LNCAP (cell line): ENCODE results near the gene EPHB4.

ENCODE experiments used
- TF ChIP-seq, protein P1 (sequence below): fragments of 450-650 bp; IDR thresholded peaks from 2 replicates; pipeline ENCODE4 v1.5.1; 2017; ENCODE audit warnings: mild to moderate bottlenecking

The EPHB4 gene

GRCh38 chr7:100808354-100808875, 18.9 kb downstream of the EPHB4 start:
- TF ChIP-seq, protein P1, sequence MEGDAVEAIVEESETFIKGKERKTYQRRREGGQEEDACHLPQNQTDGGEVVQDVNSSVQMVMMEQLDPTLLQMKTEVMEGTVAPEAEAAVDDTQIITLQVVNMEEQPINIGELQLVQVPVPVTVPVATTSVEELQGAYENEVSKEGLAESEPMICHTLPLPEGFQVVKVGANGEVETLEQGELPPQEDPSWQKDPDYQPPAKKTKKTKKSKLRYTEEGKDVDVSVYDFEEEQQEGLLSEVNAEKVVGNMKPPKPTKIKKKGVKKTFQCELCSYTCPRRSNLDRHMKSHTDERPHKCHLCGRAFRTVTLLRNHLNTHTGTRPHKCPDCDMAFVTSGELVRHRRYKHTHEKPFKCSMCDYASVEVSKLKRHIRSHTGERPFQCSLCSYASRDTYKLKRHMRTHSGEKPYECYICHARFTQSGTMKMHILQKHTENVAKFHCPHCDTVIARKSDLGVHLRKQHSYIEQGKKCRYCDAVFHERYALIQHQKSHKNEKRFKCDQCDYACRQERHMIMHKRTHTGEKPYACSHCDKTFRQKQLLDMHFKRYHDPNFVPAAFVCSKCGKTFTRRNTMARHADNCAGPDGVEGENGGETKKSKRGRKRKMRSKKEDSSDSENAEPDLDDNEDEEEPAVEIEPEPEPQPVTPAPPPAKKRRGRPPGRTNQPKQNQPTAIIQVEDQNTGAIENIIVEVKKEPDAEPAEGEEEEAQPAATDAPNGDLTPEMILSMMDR, result no peak

DNA sequence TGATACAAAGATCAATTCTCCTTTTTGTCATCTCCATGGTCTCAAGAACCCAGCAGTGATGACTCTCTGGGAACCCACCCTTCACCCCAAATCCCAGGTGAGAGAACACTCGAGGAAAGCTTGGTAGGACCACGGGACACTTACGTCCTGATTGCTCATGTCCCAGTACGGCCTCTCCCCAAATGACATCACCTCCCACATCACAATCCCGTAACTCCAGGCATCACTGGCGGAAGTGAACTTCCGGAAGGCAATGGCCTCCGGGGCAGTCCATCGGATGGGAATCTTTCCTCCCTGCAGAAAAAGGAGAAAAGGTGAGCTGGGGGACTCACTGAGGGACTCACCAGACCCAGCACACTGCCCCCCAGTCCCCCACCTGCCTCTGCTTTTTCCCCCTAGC, 21.0 kb downstream of the EPHB4 start:
- TF ChIP-seq, protein P1, result no peak

DNA sequence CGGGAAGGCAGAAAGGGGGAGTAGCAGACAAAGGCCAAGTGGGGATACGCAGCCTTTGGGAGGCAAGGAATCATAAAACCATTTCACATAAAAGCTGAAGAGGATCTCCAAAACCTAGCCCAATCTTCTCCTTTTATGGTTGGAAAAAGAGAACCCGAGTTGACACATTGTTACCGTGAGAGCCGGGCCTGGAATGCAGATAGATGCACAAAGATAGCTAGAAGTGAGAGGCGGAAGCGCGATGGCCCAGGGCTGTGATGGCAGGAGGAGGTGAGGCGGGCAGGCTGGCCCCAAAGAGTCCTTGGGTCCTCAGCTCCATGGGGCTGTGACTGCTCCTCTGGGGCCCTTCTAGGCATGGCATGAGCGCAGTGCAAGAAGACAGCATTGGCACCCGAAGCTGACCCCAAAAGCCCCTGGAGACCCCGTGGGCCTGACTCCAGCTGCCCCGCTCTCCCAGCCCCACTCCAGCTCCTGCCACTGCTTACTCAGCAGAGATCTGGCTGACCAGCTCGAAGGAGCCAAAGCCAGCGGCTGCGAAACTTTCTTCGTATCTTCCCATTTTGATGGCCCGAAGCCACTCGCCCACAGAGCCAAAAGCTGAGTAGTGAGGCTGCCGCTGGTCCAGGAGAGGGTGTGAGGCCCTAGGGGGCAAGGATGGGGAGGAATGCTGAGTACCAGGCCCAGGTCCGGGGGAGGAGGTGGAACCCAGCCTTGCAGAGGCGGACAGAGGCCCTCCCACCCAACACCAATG, 22.5 kb downstream of the EPHB4 start:
- TF ChIP-seq, protein P1, result no peak

- TF ChIP-seq, protein P1, result no peak
These were observed 23.7 kb downstream of the EPHB4 start for GRCh38 chr7:100803398-100804161.

DNA sequence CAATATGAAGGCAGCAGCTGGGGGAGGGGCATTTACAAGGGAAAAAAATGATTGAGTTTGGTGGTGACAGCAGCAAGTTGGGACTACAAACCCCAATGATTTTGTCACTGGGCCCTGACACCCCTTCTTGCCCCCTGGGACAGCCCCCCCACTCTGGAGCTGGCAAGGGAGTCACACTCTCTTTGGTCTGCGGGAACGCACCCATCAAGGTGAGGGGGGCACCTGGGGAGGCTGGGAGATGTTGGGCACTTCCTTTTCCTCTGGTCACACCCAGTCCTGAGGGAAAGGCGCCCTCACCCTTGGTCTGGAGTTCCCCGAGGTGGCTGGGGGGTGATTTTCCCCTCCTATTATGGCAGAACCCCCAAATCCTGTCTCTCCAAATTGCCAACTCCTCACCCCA, 24.4 kb downstream of the EPHB4 start:
- TF ChIP-seq, protein P1, result no peak

GRCh38 chr7:100801833-100802568, 25.3 kb downstream of the EPHB4 start:
- TF ChIP-seq, protein P1, result no peak
